HG02852 (cell line): ENCODE measurements around the gene CCDC97.

ENCODE experiments used
- ATAC-seq: cut with Tn5 transposase; IDR thresholded peaks from one replicate; pipeline ENCODE4 v1.9.1; 2021; ENCODE audit warnings: mild to moderate bottlenecking, moderate library complexity; ENCODE audit not compliant: unreplicated experiment

Gene CCDC97

DNA sequence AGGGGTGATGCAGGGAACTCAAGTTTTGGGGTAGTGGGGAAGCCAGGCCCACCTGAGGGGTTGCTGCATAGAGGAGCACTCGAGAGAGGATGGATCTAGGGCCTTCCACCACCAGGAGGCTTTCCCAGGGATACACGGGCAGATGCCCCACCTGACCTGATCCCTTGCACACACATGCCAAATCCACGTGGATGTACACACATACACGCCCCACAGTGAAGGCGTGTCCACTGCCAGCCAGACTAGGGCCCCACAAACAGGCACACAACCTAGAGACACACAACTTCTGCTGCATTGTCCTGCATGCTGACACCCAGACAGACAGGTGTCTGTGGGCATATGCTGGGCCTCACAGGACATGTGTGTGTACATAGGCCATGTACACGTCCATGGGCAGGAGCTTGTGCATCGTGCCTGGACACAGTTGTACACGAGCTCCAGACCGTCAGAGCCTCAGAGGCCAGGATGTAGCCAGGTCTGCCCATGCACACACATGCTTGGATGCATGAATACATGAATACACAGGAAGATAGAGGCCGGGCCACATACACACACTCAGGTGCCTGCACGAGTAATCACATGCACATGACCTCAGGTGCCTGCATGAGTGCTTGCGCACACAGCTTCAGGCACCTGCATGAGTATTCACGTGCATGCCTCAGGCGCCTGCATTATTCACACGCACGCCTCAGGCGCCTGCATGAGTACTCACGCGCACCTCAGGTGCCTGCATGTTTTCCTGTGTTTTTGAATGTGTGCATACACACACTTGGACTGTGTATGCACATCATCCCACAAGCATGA is 8.9 kb downstream of the CCDC97 start:
- no peak for ATAC-seq

DNA sequence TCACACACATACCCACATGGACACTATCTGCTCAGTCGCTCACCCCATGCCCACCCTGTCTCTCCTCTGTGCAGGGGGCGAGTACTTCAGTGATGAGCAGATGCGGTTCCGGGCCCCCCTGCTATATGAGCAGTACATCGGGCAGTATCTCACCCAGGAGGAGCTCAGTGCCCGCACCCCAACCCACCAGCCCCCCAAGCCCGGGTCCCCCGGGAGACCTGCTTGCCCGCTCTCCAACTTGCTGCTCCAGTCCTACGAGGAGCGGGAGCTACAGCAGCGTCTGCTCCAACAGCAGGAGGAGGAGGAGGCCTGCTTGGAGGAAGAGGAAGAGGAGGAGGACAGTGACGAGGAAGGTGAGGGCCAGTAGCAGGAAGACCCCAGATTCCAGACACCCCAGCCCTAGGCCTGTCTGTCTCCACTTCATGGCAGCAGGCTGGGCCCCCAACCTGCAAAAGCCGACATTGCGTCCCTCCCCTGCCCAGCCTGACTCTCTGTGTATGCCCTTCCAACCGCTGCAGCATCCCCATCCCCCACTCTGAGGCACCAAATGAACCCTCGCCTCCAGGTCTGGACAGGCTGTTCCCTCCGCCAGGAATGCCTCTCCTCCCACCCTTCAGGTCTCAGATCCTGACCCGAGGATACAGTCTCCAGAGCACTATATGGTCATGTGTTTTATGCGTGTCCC is 9.7 kb downstream of the CCDC97 start:
- no peak for ATAC-seq

DNA sequence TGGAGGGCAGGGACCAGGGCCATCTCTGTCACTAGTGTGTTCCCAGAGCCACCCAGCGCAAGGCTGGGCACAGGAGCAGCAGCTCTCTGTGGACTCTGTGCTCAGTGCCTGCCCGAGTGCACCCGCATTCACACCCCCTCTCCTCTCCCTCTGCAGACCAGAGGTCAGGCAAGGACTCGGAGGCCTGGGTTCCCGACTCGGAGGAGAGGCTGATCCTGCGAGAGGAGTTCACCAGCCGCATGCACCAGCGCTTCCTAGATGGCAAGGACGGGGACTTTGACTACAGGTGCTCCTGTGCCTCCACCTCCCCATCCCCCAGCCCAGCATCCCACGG is 10.2 kb downstream of the CCDC97 start:
- no peak for ATAC-seq

DNA sequence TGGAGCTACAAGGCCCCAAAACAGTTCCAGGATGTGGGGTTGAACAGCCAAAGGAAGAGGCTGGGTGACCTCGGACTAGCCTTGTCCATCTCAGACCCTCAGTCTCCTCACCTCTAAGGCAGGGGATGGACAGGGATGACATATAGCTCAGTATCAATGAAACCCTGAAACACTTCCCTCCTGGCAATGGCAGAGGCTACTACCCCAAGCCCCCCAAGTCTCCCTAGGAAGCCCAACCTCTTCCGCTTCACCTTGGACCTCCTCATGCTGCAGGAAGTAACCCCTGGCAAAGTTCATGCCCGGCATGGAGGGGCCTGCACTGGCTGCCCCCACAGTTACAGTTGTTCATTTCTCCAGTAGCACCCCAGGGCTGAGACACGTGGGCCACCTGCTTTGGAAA is 10.6 kb downstream of the CCDC97 start:
- ATAC-seq = no peak

DNA sequence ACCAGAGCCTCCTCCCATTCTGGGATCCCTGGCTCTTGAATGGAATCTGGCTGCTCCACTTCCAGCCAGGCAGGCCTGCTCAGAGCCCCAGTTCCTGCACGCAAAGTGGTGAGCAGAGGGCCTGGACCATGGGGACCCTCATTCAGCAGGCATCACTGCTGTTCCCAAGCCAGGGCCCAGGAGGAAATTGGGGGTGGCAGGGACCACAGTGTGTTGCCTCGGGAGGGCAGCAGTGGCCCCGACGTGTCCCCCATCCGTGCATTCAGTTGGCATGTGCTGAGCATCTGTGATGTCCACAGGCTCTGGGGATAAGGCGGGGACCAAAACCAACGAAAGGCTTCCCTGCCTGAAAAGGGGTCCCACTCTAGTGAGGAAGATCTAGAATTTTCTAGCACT is 11.2 kb downstream of the CCDC97 start:
- no peak for ATAC-seq

DNA sequence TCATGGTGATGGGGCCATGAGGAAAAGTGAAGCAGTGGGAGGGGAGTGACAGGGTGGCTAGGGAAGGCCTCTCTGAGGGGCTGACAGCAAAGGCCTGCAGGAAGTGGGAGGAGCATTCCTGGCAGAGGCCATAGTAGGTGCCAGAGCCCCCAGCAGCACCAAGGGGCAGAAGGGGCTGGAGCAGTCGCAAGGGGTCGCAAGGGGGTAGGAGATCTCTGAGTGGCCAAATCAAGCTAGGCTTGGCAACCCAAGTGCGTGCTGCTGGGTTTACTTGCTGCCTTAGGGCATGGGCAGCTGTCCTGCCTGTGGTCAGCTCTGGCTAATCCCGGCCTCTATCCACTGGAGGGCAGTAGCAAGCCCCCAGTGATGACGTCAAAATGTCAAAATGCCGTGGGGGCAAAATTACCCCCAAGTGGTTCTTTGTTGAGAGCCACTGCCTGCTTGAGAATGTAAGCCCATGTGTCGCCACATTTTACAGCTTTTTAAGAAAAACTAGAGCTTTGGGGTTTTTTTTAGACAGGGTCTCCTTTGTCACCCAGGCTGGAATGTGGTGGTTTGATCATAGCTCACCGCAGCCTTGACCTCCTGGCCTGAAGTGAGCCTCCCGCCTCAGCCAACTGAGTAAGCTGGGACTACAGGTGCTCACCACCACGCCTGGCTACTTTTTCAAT is 11.8 kb downstream of the CCDC97 start:
- ATAC-seq = no peak

DNA sequence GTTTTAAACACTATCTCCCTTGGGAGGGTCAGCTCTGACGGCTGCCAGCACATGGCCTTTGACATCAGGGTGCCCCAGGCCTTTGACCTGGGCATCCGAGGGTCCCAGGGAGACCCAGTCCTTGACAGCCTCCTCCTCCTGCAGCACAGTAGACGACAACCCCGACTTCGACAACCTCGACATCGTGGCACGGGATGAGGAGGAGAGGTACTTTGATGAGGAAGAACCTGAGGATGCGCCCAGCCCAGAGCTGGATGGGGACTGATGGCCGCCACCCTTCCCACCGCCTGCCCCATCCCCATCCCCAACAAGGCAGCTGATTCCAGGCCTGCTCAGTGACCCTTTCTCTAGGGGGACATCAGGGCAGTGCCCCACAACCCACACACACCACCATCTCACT is 12.5 kb downstream of the CCDC97 start:
- ATAC-seq = no peak

DNA sequence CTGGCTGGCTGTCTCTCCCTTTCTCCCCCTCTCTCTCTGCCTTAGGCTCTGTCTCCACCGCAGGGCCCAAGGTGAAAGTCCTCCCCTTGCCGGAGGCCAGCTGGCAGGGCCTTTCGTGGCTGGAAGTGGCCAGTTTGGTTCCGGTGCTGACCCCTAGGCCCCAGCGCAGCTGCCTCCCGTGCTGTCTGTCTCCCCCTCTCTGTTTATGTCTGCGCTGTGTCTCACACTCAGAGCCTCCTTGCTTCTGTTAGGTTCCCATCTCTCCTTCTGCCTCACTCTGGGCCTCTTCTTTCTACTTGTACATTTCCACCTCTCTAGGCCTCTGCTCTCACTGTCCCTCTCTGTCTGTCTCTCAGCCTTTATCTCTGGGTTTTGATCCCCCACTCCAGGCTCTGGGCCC is 13.1 kb downstream of the CCDC97 start:
- no peak for ATAC-seq

DNA sequence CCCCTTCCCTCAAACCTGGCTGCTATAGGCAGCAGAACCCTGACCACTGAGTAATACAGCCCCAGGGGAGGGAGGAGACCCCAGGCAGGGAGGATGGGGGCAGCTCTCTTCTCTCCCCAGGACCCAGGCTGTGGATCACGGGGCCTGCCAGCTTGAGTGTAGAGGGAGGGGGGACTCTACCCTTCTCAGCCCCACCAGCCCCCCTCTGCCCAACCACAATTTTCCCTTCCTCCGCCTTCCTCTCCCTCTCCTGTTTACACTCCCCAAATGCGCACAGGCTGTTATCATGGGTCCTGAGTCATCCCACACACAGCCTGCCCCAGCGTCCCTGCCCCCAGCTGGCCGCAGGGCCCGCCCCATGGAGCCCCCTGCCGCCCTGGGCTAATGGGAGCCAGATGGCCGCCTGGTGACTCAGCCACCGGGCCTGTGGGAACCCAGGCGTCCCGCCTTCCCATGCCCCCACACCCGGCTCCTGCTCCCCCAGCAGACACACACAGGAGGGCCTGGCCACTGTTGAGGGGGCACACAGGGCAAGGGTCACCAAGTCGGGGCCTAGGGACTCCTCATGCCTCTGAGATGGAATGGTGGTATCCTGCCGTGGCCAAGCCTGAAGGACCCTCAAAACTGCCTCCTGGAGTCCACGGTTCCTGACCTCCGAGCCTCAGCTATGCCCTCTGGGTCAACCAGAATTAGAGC is 13.6 kb downstream of the CCDC97 start:
- no peak for ATAC-seq

DNA sequence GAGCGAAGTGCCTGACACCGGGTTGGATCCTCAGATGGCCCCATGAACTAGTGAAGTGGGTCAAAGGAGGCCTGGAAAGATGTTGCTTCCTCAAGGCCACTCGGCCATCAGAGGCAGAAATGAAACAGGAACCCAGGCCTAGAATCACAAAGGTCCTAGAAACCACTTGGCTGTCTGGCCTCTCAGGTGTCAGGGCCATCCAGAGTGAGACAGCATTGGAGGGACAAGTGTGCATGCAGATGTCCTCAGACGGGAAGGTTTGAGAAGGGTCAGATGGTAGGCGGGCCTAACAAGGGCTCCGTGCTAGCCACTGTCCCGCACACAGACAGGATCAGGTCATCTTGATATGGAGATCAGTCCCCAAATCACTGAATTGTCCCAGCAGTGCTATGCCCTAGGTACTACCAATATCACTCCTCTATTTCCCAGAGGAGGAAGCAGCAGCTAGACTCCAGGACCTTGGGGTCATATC is 14.3 kb downstream of the CCDC97 start:
- ATAC-seq = no peak

DNA sequence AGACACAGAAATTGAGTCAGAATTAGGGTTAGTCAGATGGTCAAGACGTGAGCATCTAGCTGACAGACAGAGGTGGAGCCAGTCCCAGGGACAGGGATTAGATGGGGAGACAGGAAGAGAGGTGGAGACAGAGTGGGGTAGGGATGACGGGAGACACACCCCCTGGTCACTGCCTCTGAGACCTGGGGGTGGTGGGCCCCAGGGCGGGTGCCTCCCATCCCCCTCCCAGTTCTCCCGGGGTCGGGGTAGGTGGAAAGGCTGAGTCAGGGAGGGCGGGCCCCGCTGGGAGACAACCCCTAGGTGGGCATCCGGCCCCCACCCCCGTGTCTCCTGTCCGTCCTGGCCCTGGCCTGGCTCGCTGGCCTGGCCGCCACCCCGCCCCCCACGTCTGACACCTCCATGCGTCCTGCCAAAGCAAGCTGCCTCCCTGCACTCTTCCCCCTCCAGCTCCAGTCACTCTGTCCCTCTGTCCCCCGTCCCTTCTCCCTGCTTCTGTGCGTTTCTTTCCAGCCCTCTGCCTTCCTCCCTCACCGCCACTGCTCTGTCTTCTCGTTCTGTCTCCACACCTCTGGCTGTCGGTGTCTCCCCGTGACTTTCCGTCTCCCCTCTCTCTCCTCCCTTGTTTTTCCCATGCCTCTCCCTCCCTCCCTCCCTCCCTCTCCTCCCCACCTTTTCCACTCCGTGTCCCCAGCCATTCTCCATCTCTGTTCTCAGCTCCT is 15.1 kb downstream of the CCDC97 start:
- ATAC-seq = no peak

DNA sequence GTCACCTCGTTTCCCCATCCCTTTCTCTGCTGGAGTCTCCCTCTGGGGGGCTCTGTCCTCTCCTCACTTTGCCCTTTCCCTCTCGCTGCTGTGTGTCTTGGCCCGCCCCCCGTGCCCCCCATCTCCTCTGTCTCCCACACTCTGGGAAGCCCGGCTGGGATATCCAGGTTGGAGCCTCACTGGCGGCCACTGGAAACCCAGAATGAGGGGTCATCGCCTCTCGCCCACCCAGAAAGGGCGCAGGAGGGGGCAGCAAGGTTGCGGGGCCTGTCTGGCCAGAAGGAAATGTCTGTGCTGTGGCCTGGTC is 15.6 kb downstream of the CCDC97 start:
- ATAC-seq = no peak

DNA sequence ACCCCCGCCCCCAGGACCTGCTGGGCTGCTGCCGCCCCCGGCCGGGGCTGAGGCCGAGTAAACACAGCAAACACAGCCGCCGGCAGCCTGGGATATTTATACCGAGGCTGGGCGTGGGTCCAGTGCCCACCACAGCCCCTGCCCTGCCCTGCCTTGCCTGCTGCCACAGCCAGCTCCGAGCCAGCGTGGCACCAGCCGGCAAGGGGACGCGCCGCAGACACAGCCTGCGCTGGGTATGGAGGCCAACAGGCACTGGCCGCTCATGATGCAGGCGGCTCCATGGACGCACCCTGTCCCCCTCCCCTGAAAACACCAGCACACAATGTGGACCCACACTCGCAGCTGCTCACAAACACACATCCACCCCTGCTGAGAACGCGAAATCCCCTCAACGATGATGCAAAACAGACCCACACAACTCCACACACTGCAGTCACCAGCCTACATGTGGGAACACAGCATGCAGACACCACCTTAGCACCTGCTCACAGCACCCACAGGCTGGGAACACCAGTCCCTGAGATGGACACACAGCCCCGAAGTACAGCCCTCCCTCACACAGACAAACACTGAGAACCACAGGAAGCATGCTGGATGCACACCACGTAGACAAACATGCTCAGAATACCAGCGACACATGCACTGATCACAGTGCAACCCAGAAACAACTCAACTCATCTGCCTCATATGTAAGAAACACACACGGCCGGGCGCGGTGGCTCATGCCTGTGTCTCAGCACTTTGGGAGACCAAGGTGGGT is 16.2 kb downstream of the CCDC97 start:
- no peak for ATAC-seq

DNA sequence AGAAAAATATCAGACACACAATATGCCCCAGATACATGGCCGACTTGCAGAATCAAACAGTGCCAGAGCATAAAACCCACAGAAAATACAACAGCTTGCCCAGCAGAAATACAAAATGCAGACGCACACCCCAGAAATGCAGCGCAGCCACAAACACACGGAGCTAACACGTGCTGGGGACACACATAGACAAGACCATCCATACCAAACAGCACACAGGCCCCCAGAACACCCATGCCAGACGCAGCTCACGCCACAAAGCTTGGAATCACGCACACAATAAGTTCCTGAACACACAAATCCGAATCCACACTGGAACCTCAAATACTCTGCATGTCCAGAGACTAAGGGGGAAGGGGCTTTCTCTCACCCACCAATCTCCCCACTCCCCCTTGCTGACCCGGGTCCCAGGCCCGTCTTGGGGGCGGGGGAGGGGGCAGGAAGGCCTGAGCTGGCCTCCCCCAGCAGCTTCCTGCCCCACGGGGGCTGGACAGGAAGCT is 17.2 kb downstream of the CCDC97 start:
- ATAC-seq = no peak

DNA sequence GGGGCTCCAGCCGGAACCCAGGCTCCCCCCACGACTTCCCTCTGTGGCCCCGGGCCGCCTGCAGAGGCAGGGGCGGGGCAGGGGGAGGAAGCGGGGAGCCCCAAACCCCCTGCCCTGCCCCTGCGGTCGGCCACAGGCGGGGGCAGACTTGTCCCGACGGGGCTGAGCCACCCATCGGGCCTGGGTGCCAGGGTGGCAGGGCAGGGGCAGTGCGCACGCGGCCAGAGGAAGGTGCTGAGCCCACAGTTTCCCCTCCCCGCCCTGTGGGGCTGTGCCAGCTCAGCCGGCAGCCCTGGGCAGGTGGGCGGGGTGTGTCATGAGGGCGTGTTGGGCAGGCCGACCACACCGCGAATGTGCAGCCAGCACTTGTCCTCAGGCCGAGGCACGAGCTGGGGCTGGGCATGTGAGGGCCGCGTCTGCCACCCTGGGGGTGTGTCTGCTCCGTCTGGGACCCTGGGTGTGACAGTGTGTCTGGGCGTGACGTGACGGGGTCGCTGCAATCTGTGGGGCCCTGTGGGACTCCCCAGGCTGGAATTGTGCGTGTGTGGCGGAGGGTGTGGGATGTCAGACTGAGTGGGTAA is 17.7 kb downstream of the CCDC97 start:
- peak; percentile 45 for ATAC-seq

DNA sequence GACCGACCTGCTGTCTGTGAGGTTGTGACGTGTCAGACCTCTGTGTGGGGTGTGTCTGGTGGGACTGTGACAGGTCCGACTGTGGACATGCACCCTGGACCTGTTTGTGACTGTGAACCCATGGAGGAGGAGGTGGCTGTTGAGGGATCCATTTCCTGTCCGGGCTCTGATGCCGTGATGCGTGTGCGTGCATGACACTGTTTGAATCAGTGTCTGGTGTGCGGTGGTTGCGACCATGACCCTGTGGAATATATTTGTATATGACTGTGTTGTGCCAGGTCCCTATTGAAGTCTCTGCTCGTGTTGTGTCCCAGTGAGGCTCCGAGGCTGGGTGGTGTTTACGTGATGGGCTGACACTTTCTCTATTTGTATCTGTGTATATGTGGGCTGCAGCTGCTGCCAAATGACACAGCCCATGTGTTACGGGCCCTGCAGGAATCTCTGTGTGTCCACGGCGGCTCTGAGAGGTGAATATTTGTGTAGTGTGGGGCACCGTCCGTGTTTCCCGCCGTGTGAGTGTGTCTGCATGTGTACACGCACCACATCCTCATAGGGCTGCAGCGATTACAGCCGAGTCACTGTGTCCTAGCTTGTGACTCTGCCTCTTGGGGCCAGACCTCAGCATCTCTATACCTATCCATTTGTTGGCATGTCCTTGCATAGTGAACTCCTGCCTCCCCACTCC is 18.3 kb downstream of the CCDC97 start:
- peak; percentile 4 for ATAC-seq

DNA sequence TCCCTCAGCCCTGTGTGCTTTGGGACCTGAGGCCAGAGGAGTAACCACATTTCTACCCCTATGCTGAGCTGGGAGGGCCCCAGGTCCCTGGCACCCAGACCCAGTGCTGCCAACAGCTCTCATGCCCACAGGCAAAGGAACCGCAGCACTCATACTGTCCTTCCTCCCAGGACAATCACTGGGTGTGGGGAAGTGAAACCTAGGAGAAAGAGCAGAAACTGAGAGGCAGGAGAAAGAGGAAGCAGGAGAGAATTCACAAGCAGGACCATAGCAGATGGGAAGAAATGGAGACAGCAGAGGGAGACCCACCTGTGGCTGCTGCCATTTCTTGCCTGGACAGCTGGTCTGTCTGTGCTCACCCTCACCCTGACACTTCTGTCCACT is 18.9 kb downstream of the CCDC97 start:
- no peak for ATAC-seq

DNA sequence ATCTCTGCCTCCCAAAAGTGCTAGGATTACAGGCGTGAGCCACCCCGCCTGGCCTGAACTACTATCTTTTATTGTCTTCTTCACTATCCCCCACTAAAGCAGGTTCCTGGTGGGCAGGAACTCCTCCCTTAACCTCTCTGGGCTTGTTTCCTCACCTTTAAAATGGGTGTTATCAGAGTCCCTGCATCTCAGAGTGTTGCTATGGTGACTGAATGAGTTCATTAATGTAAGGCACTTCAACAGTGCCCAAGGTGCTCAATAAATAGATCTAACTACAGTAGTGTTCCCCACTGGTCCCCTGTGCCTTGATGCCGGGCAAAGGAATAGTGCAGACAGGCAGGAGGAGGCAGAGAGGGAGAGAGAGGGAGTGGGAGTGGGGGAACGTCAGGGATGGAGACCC is 20.5 kb downstream of the CCDC97 start:
- ATAC-seq = no peak
